Pancreas (tissue), 10 donors: ENCODE results near the gene SLC28A3. TPM values are rescaled to one million over a fixed set of nuclear protein-coding genes. Genes with fewer than 3 reads are reported as not detected.
A peak's percentile ranks its signal among the peaks of the same experiment; 100 is the strongest.

Experiments
- ATAC-seq, 4 donors: fragments of 200-7000 bp; cut with Tn5 transposase; one replicate each; pipeline versions ENCODE4 v1.8.0 to v1.9.1; 2020; ENCODE audit warnings: mild to moderate bottlenecking in 4 of 4, moderate library complexity in 4 of 4
- DNase-seq, 6 donors: peaks; one replicate each; pipeline ENCODE4 v3.0.0-alpha.2; 2020
- FAIRE-seq: peaks from 2 replicates; lab custom pipeline; 2012; peaks lifted over from hg19 to GRCh38; lab: Jason Lieb, UNC
- H3K27ac ChIP-seq, 4 donors: fragments of 200-600 bp; sonication (generic); 1 replicate in 3 of 4; 2 replicates in 1 of 4; pipeline versions ENCODE4 v1.5.0 to v1.8.0; 2020
- H3K27me3 ChIP-seq, 4 donors: fragments of 200-600 bp; one replicate each; pipeline ENCODE4 v1.8.0; 2021
- H3K36me3 ChIP-seq, 3 donors: fragments of 200-600 bp; sonication (generic) in 1 of 3; one replicate each; pipeline versions ENCODE4 v1.5.0 to v1.8.0; 2020 to 2021
- H3K4me1 ChIP-seq, 3 donors: fragments of 200-600 bp; one replicate each; pipeline ENCODE4 v1.8.0; 2021
- H3K4me3 ChIP-seq, 4 donors: fragments of 200-600 bp; sonication (generic) in 2 of 4; one replicate each; pipeline versions ENCODE4 v1.5.0 to v1.8.0; 2020 to 2021
- H3K9me3 ChIP-seq, 4 donors: fragments of 200-600 bp; one replicate each; pipeline ENCODE4 v1.8.0; 2021
- CTCF ChIP-seq, 4 donors: fragments of 200-600 bp; sonication (generic) in 3 of 4; IDR thresholded peaks; one replicate each; pipeline versions ENCODE4 v1.5.0 to v1.8.0; 2021; ENCODE audit warnings: antibody characterized with exemption in 4 of 4
- WGBS, 2 donors: extraction: QIAGEN DNeasy Blood & Tissue Kit; methylation state at CpG; one replicate each; pipeline ENCODE4 v1.1.7; 2013; 5-methylcytosine and 5-hydroxymethylcytosine counted together
- intact Hi-C, 3 donors: fragments of 100-400 bp; cut with DNase I; formaldehyde crosslinking; loops; one replicate each; pipeline versions ENCODE4 v1.11.1 to v1.14.2; 2022
- polyA plus RNA-seq, 2 donors: library from polyadenylated mRNA; stranded (reverse); fragments of 200-250 nt; gene quantifications; one replicate each; pipeline ENCODE4 v1.2.3, GENCODE V29; 2013
- total RNA-seq, 6 donors: library from RNA; stranded (reverse); fragmentation: NEBNext Ultra II Directional in 4 of 6; extraction: Animal tissue kit (Norgen Biotek cat#: 25700) in 4 of 6; gene quantifications; one replicate each; pipeline versions ENCODE4 v1.2.1 to v1.2.4, GENCODE V29; 2021 to 2023
- donor health status: healthy with polysubstance abuse.
- donor health status: DM: no; HTN: no; CAD: no; lungs with moderate emphysema.
- donor health status: DM: no; HTN: no; CAD: no.
- donor health status: control.
- donor health status: control.
- donor health status: Bipolar disorder and iron deficiency.
- donor health status: DM: yes; HTN: yes; CAD: no.
- donor health status: DM: no; HTN: no; CAD: no.
- donor health status: DM: no; HTN: no; CAD: no.
- donor health status: DM: yes; HTN: yes; CAD: no.

The SLC28A3 gene
- total and polyA plus RNA-seq, 8 donors = 5.7 to 17.2 (median 7.9) TPM

DNA sequence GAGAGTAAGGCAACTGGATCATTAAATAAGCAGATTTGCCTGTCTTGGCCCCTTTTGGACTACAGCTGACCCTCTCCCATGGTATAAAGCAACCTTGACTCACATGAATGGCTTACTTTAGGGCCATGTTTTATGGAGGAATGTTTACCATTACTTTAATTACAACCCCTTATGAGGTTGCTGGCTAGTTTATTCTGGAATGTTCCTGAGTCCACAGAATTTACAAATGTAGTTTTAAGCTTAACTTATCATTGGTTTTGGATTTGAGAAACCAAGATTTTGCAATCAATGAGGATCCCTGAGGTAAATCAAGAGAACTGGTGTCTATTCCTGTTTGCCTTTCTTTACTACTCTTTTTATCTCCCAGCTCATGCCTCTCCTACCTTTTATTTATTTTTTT lies 15.7 kb downstream of the SLC28A3 start:
- no peaks in the 10 kb centered on the region for H3K9me3 ChIP-seq
- FAIRE-seq (no peak), DNase-seq (no peak), ATAC-seq (no peak)
- intact Hi-C loops = no loop called here
- peak overlapping the region; percentile 17 to 67 (median 48) for H3K27ac ChIP-seq
- TF ChIP-seq CTCF (IDR thresholded peaks at IDR 0.05) = no peak
- H3K4me3 ChIP-seq = no peak overlapping the region
- no peaks in the 10 kb centered on the region for H3K36me3 ChIP-seq
- H3K4me1 ChIP-seq = peaks cover 0 to 3% (median 0%) of the 10 kb centered on the region in 3 donors
- H3K27me3 ChIP-seq = no peaks in the 10 kb centered on the region

DNA sequence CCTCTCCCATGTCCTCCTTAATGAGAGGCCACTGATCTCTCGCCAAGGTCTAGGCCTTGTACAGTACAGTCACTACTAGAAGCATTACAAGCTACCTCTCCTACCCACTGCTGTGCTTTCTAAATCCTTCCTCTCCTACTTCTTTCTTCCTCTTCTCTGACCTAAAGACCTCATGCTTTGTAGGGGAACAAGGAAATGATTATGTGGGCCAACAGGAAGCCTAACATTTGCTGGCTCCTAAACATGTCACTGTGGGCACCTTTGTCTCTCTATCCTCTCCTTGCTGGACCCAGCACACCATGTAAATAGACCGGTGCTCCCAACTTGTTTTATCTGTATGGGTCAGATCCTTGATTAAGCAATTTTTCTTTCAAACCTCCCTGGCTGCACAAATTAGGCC lies 16.7 kb downstream of the SLC28A3 start:
- ATAC-seq (peak; percentile 47 to 73 (median 66)), DNase-seq (no peak), FAIRE-seq (no peak)
- H3K4me3 ChIP-seq = no peak overlapping the region
- H3K36me3 ChIP-seq = no peaks in the 10 kb centered on the region
- 59 to 64% methylated on average over 2 of the region's 2 CpGs for WGBS, 2 donors
- H3K27me3 ChIP-seq = no peaks in the 10 kb centered on the region
- peaks cover 0 to 3% (median 0%) of the 10 kb centered on the region in 3 donors for H3K4me1 ChIP-seq
- H3K27ac ChIP-seq = peak overlapping the region in 3 of 4 donors; percentile 39 to 67 (median 61)
- H3K9me3 ChIP-seq = no peaks in the 10 kb centered on the region
- TF ChIP-seq CTCF (IDR thresholded peaks at IDR 0.05) = no peak
- intact Hi-C loops = no loop called here

DNA sequence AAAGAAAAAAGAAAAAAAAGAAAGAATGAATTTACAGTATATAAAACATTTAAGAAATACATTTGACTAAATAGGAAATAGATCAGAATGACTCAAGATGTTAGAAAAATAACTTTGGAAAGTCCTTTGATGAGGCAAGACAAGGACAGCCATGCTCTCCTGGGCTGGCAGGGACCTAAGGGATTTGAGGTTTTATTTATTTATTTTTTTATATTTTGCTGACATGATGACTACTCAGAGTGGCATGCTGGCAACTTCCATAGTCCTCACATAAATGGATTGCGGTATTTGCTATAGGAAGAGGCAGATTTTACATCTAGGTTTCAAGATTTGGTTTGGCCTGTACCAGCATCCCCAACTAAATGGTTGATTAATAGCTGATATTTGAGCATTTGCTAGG lies 17.7 kb downstream of the SLC28A3 start:
- Histone ChIP-seq H3K36me3 (no peaks in the 10 kb centered on the region), H3K4me1 (peaks cover 0 to 3% (median 0%) of the 10 kb centered on the region in 3 donors), H3K4me3 (no peak overlapping the region), H3K9me3 (no peaks in the 10 kb centered on the region), H3K27me3 (no peaks in the 10 kb centered on the region), H3K27ac (peak overlapping the region in 1 of 4 donors; percentile 67)
- no peak for ATAC-seq
- no peak for DNase-seq
- 100% methylated on average over 1 of the region's 1 CpG for WGBS, 2 donors
- intact Hi-C loops = no loop called here
- no peak for TF ChIP-seq CTCF (IDR thresholded peaks at IDR 0.05)
- FAIRE-seq = no peak

DNA sequence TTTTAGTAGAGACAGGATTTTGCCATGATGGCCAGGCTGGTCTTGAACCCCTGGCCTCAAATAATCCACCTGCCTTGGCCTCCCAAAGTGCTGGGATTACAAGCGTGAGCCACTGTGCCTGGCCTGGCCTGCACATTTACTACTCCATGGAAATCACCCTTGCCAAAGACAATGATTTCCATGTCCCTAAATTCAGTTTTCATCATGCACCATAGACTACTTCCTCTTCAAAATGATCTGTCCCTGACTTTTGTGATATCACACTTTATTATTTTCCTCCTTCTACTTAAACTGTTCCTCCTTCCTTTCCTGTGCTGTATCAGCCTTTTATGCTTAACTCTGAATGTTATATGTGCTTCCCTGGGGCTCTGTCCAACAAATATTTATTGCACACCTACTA lies 20.3 kb downstream of the SLC28A3 start:
- peaks cover 0 to 6% (median 0%) of the 10 kb centered on the region in 3 donors for H3K4me1 ChIP-seq
- WGBS, 2 donors = 89 to 90% methylated on average over 1 of the region's 1 CpG
- H3K27ac ChIP-seq = no peak overlapping the region
- H3K27me3 ChIP-seq = no peaks in the 10 kb centered on the region
- DNase-seq (no peak), FAIRE-seq (no peak), ATAC-seq (no peak)
- no peaks in the 10 kb centered on the region for H3K36me3 ChIP-seq
- H3K9me3 ChIP-seq = no peaks in the 10 kb centered on the region
- no peak for TF ChIP-seq CTCF (IDR thresholded peaks at IDR 0.05)
- intact Hi-C loops = no loop called here
- H3K4me3 ChIP-seq = no peak overlapping the region

- WGBS, 2 donors = 59 to 68% methylated on average over 4 of the region's 4 CpGs
- H3K36me3 ChIP-seq = no peaks in the 10 kb centered on the region
- intact Hi-C loops = no loop called here
- no peak for FAIRE-seq
- ATAC-seq = no peak
- no peak overlapping the region for H3K27ac ChIP-seq
- H3K9me3 ChIP-seq = no peaks in the 10 kb centered on the region
- no peak overlapping the region for H3K4me3 ChIP-seq
- no peaks in the 10 kb centered on the region for H3K27me3 ChIP-seq
- no peak for DNase-seq
- no peak for TF ChIP-seq CTCF (IDR thresholded peaks at IDR 0.05)
- H3K4me1 ChIP-seq = peaks cover 0 to 6% (median 0%) of the 10 kb centered on the region in 3 donors
These were observed 20.9 kb downstream of the SLC28A3 start for GRCh38 chr9:84319632-84320031.
